GM04504 (cell line): ENCODE results near the gene MS4A6A.
"Not testable (repeated sequence)": the region's sequence is repeated elsewhere in the genome, so short reads cannot be mapped to it uniquely, and the experiment has no call there.

Experiments used
- DNase-seq: peaks from one replicate; pipeline ENCODE4 v3.0.0-alpha.2; 2012; ENCODE audit warnings: low read depth

MS4A6A gene

GRCh38 chr11:60183591-60184205, 815 bp upstream of the MS4A6A start:
- DNase-seq = no peak

GRCh38 chr11:60175860-60176275, 7.0 kb downstream of the MS4A6A start:
- no peak for DNase-seq

GRCh38 chr11:60172011-60172410, 10.9 kb downstream of the MS4A6A start:
- no peak for DNase-seq

- DNase-seq = no peak
These were observed 12.3 kb downstream of the MS4A6A start for GRCh38 chr11:60170566-60170965.

GRCh38 chr11:60169264-60169915, 13.5 kb downstream of the MS4A6A start:
- DNase-seq = no peak

GRCh38 chr11:60168306-60168705, 14.6 kb downstream of the MS4A6A start:
- no peak for DNase-seq

- no peak for DNase-seq
These were observed 16.9 kb downstream of the MS4A6A start for GRCh38 chr11:60165951-60166350.

- DNase-seq = no peak
These were observed 17.3 kb downstream of the MS4A6A start for GRCh38 chr11:60165538-60165937.

- no peak for DNase-seq
These were observed 18.3 kb downstream of the MS4A6A start for GRCh38 chr11:60164550-60165075.

GRCh38 chr11:60161766-60162165, 21.1 kb downstream of the MS4A6A start:
- no peak for DNase-seq

GRCh38 chr11:60161107-60161506, 21.8 kb downstream of the MS4A6A start:
- no peak for DNase-seq

GRCh38 chr11:60159868-60160267, 23.0 kb downstream of the MS4A6A start:
- DNase-seq = no peak

GRCh38 chr11:60159284-60159683, 23.6 kb downstream of the MS4A6A start:
- DNase-seq = no peak

- DNase-seq = no peak
These were observed 24.2 kb downstream of the MS4A6A start for GRCh38 chr11:60158636-60159035.

- DNase-seq = no peak
These were observed 27.0 kb downstream of the MS4A6A start for GRCh38 chr11:60155931-60156330.

GRCh38 chr11:60152727-60153126, 30.2 kb downstream of the MS4A6A start:
- not testable (repeated sequence) for DNase-seq

- no peak for DNase-seq
These were observed 32.6 kb downstream of the MS4A6A start for GRCh38 chr11:60150279-60150678.

GRCh38 chr11:60145677-60146076, 37.2 kb downstream of the MS4A6A start:
- DNase-seq = no peak

- no peak for DNase-seq
These were observed 39.1 kb downstream of the MS4A6A start for GRCh38 chr11:60143768-60144167.

GRCh38 chr11:60133917-60134316, 49.0 kb downstream of the MS4A6A start:
- no peak for DNase-seq

- DNase-seq = no peak
These were observed 51.0 kb downstream of the MS4A6A start for GRCh38 chr11:60131912-60132311.

- no peak for DNase-seq
These were observed 52.4 kb downstream of the MS4A6A start for GRCh38 chr11:60130496-60130895.

- DNase-seq = no peak
These were observed 53.0 kb downstream of the MS4A6A start for GRCh38 chr11:60129853-60130252.

GRCh38 chr11:60128866-60129265, 54.0 kb downstream of the MS4A6A start:
- DNase-seq = not testable (repeated sequence)
